SK-N-SH (cell line): ENCODE data around the gene ARGLU1.

Source experiments
- EZH2phosphoT487 ChIP-seq: fragments of 200-600 bp; sonication (generic); IDR thresholded peaks from 2 replicates; pipeline ENCODE4 v1.6.1; 2017; ENCODE audit warnings: low read depth, mixed run types, mild to moderate bottlenecking, antibody characterized with exemption, moderate library complexity, borderline replicate concordance
- GABPA ChIP-seq: IDR thresholded peaks from 2 replicates; pipeline ENCODE4 v1.4.0; 2012; ENCODE audit warnings: low read depth, mild to moderate bottlenecking
- MXI1 ChIP-seq: IDR thresholded peaks from 2 replicates; pipeline ENCODE4 v1.6.1; 2012; ENCODE audit warnings: mild to moderate bottlenecking, low read depth, low read length, improper control_type of control experiment
- NFIC ChIP-seq: IDR thresholded peaks from 2 replicates; pipeline ENCODE4 v1.4.0; 2012; ENCODE audit warnings: borderline replicate concordance
- POLR2AphosphoS5 ChIP-seq: IDR thresholded peaks from 2 replicates; pipeline ENCODE4 v1.6.1; 2012; ENCODE audit warnings: low read depth, low read length
- TF ChIP-seq, protein P1 (sequence below): fragments of 200-600 bp; sonication (generic); IDR thresholded peaks from 2 replicates; pipeline ENCODE4 v1.6.1; 2017; ENCODE audit warnings: antibody characterized with exemption, mild to moderate bottlenecking, moderate library complexity

DNA sequence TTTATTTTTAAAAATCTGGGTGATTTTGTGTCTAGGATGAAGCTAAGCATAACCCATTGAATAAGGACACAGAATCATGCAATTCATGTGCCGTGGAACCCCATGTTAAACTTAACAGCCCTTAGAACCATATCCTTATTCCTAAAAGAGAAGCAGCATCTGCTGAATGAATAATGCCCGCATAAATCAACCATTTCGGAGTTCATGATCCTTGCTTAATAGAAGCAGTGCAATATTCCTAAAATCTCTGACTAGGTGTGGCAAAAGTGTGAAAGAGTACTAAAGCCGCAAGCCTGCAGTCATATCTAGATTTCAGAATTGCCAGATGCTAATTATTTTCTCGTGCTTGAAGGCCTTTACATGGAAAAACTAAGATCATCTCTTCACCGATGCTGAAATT, 33.6 kb upstream of the ARGLU1 start:
- TF ChIP-seq MXI1, result no peak
- TF ChIP-seq, protein P1, sequence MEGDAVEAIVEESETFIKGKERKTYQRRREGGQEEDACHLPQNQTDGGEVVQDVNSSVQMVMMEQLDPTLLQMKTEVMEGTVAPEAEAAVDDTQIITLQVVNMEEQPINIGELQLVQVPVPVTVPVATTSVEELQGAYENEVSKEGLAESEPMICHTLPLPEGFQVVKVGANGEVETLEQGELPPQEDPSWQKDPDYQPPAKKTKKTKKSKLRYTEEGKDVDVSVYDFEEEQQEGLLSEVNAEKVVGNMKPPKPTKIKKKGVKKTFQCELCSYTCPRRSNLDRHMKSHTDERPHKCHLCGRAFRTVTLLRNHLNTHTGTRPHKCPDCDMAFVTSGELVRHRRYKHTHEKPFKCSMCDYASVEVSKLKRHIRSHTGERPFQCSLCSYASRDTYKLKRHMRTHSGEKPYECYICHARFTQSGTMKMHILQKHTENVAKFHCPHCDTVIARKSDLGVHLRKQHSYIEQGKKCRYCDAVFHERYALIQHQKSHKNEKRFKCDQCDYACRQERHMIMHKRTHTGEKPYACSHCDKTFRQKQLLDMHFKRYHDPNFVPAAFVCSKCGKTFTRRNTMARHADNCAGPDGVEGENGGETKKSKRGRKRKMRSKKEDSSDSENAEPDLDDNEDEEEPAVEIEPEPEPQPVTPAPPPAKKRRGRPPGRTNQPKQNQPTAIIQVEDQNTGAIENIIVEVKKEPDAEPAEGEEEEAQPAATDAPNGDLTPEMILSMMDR, result no peak
- no peak for TF ChIP-seq POLR2AphosphoS5
- TF ChIP-seq EZH2phosphoT487, result no peak
- no peak for TF ChIP-seq GABPA
- TF ChIP-seq NFIC, result no peak
